CD4-positive, alpha-beta T cell treated with Interleukin-6 at 100 ng/mL for 8 hours (primary cell): Measurements from ENCODE around the gene MRGPRF.

Experiments
- DNase-seq: peaks from one replicate; pipeline ENCODE4 v3.0.0-alpha.2; 2020; ENCODE audit warnings: mixed read lengths, low spot score

The MRGPRF gene

GRCh38 chr11:69050592-69051380 lies 37.7 kb upstream of the MRGPRF start:
- DNase-seq: no peak

- DNase-seq: no peak
These were observed 36.4 kb upstream of the MRGPRF start for GRCh38 chr11:69049490-69049867.

- DNase-seq: peak; percentile 96
These were observed 35.8 kb upstream of the MRGPRF start, which contains the start of gene TPCN2 for GRCh38 chr11:69048694-69049489. Gene TPCN2, plus strand, starts transcription at chr11:69048932. Its CDS starts 66 bp downstream, at chr11:69048998.

GRCh38 chr11:69048031-69048693 lies 35.1 kb upstream of the MRGPRF start:
- no peak for DNase-seq

GRCh38 chr11:69044111-69045013 lies 31.3 kb upstream of the MRGPRF start:
- DNase-seq: no peak

GRCh38 chr11:69041516-69041915 lies 28.5 kb upstream of the MRGPRF start:
- DNase-seq: no peak

- DNase-seq: no peak
These were observed 27.7 kb upstream of the MRGPRF start for GRCh38 chr11:69040581-69041260.

- DNase-seq: no peak
These were observed 27.0 kb upstream of the MRGPRF start for GRCh38 chr11:69040051-69040450.

- DNase-seq: no peak
These were observed 26.5 kb upstream of the MRGPRF start for GRCh38 chr11:69039501-69039900.

GRCh38 chr11:69037544-69037943 lies 24.5 kb upstream of the MRGPRF start:
- no peak for DNase-seq

GRCh38 chr11:69037074-69037473 lies 24.0 kb upstream of the MRGPRF start:
- no peak for DNase-seq

GRCh38 chr11:69035946-69036340 lies 22.9 kb upstream of the MRGPRF start:
- no peak for DNase-seq

- DNase-seq: no peak
These were observed 22.3 kb upstream of the MRGPRF start for GRCh38 chr11:69035150-69035945.

- no peak for DNase-seq
These were observed 21.2 kb upstream of the MRGPRF start for GRCh38 chr11:69034123-69034867.

- no peak for DNase-seq
These were observed 20.4 kb upstream of the MRGPRF start for GRCh38 chr11:69033431-69033830.

- no peak for DNase-seq
These were observed 19.8 kb upstream of the MRGPRF start for GRCh38 chr11:69032833-69033232.

GRCh38 chr11:69030301-69030700 lies 17.3 kb upstream of the MRGPRF start:
- DNase-seq: no peak

GRCh38 chr11:69027704-69028372 lies 14.8 kb upstream of the MRGPRF start:
- no peak for DNase-seq

GRCh38 chr11:69024509-69024908 lies 11.5 kb upstream of the MRGPRF start:
- DNase-seq: no peak
